CD4-positive, alpha-beta T cell treated with Interleukin-2 at 100 ng/mL for 4 hours (primary cell): ENCODE data around the gene NUDT17.

Experiments used
- DNase-seq: peaks from one replicate; pipeline ENCODE4 v3.0.0-alpha.2; 2020; ENCODE audit warnings: low spot score

The NUDT17 gene

GRCh38 chr1:145847827-145848226 lies 2.4 kb downstream of the NUDT17 start:
- no peak for DNase-seq

- DNase-seq, result no peak
Measured at GRCh38 chr1:145849356-145850160, 4.1 kb downstream of the NUDT17 start.

- no peak for DNase-seq
Measured at GRCh38 chr1:145855426-145855948, 10.1 kb downstream of the NUDT17 start.

- no peak for DNase-seq
Measured at GRCh38 chr1:145857170-145857569, 11.7 kb downstream of the NUDT17 start.

GRCh38 chr1:145858238-145858900 lies 12.9 kb downstream of the NUDT17 start:
- DNase-seq, result peak; percentile 36

- DNase-seq, result peak; percentile 82
Measured at GRCh38 chr1:145858901-145859490, 13.6 kb downstream of the NUDT17 start, which contains the start of gene PIAS3. Gene PIAS3, minus strand, starts transcription at chr1:145859081. Its CDS starts 91 bp downstream, at chr1:145858990.

- peak; percentile 68 for DNase-seq
Measured at GRCh38 chr1:145859491-145860023, 14.1 kb downstream of the NUDT17 start.

GRCh38 chr1:145863282-145864018 lies 18.0 kb downstream of the NUDT17 start:
- no peak for DNase-seq

- no peak for DNase-seq
Measured at GRCh38 chr1:145868232-145868631, 22.8 kb downstream of the NUDT17 start.

GRCh38 chr1:145871994-145872924 lies 26.8 kb downstream of the NUDT17 start:
- DNase-seq, result peak; percentile 19

GRCh38 chr1:145874646-145875045 lies 29.2 kb downstream of the NUDT17 start:
- DNase-seq, result no peak

GRCh38 chr1:145877923-145878486 lies 32.6 kb downstream of the NUDT17 start:
- no peak for DNase-seq

GRCh38 chr1:145878724-145879123 lies 33.3 kb downstream of the NUDT17 start:
- no peak for DNase-seq

GRCh38 chr1:145879775-145880174 lies 34.3 kb downstream of the NUDT17 start:
- no peak for DNase-seq

GRCh38 chr1:145884675-145885074 lies 39.2 kb downstream of the NUDT17 start:
- DNase-seq, result no peak

GRCh38 chr1:145885738-145886287 lies 40.4 kb downstream of the NUDT17 start, which contains the start of gene ANKRD35:
Gene ANKRD35, minus strand, starts transcription at chr1:145885866. Its CDS starts 108 bp downstream, at chr1:145885758.
- peak; percentile 79 for DNase-seq

GRCh38 chr1:145886390-145886789 lies 41.0 kb downstream of the NUDT17 start:
- DNase-seq, result no peak

- no peak for DNase-seq
Measured at GRCh38 chr1:145886816-145887215, 41.4 kb downstream of the NUDT17 start.

GRCh38 chr1:145887631-145888030 lies 42.2 kb downstream of the NUDT17 start:
- DNase-seq, result no peak

GRCh38 chr1:145889722-145890121 lies 44.3 kb downstream of the NUDT17 start:
- DNase-seq, result no peak
